Measurements from ENCODE around the gene GPR119.
A peak's percentile ranks its signal among the peaks of the same experiment; 100 is the strongest.
"Not testable (repeated sequence)": the region's sequence is repeated elsewhere in the genome, so short reads cannot be mapped to it uniquely, and the experiment has no call there.

GPR119 gene

GRCh38 chrX:130347321-130347720 is 38.2 kb downstream of the GPR119 start:
- Histone ChIP-seq H3K4me1 (ENCODE audit: control insufficient read depth in 5 of 5, insufficient read depth in 5 of 5, low read length in 5 of 5) (no peaks in the 10 kb centered on the region), H3K27me3 (ENCODE audit: control insufficient read depth in 5 of 5, insufficient read depth in 4 of 5, low read length in 5 of 5) (peaks cover 0 to 4% (median 0%) of the 10 kb centered on the region in 5 donors), H3K36me3 (ENCODE audit: control insufficient read depth in 5 of 5, insufficient read depth in 5 of 5, low read length in 5 of 5) (peaks cover 0 to 11% (median 3%) of the 10 kb centered on the region in 5 donors), H3K9me3 (ENCODE audit: control insufficient read depth in 5 of 5, low read length in 5 of 5) (peaks cover 0 to 2% (median 0%) of the 10 kb centered on the region in 5 donors), H3K4me3 (ENCODE audit: low read depth in 1 of 5, low read length in 5 of 5) (no peak overlapping the region), H3K9ac (ENCODE audit: low read length in 5 of 5) (no peak overlapping the region), H3K27ac (ENCODE audit: low read depth, low read length) (no peak overlapping the region)

DNA sequence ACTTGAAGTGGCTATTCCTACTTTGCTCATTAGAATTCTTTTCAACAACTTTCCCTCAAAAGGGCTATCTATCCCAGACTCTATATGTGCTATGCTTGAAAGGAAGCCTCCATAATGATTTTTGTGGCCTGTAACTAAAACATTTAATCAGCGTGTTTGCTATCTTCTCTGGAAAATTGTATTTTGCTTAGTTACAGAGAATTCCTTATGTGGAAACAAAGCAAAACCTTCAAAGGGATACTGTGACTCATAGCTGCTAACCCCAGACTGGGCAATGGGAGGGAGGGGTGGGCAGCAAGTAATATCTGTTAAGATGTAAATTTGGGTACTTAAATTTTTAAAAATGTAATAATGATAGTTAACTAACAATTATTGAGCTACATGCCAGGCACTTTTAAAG is 42.1 kb downstream of the GPR119 start:
- no peaks in the 10 kb centered on the region for H3K9me3 ChIP-seq (ENCODE audit: control insufficient read depth in 5 of 5, low read length in 5 of 5)
- no peaks in the 10 kb centered on the region for H3K36me3 ChIP-seq (ENCODE audit: control insufficient read depth in 5 of 5, insufficient read depth in 5 of 5, low read length in 5 of 5)
- H3K9ac ChIP-seq (ENCODE audit: low read length in 5 of 5), result no peak overlapping the region
- no peak overlapping the region for H3K27ac ChIP-seq (ENCODE audit: low read depth, low read length)
- peaks cover 0 to 4% (median 0%) of the 10 kb centered on the region in 5 donors for H3K27me3 ChIP-seq (ENCODE audit: control insufficient read depth in 5 of 5, insufficient read depth in 4 of 5, low read length in 5 of 5)
- H3K4me3 ChIP-seq (ENCODE audit: low read depth in 1 of 5, low read length in 5 of 5), result no peak overlapping the region
- H3K4me1 ChIP-seq (ENCODE audit: control insufficient read depth in 5 of 5, insufficient read depth in 5 of 5, low read length in 5 of 5), result peaks cover 2 to 14% (median 6%) of the 10 kb centered on the region in 5 donors

- peak overlapping the region; percentile 75 to 86 (median 81) for H3K4me3 ChIP-seq (ENCODE audit: low read depth in 1 of 5, low read length in 5 of 5)
- H3K9me3 ChIP-seq (ENCODE audit: control insufficient read depth in 5 of 5, low read length in 5 of 5), result no peaks in the 10 kb centered on the region
- peak overlapping the region; percentile 60 to 74 (median 73) for H3K9ac ChIP-seq (ENCODE audit: low read length in 5 of 5)
- H3K36me3 ChIP-seq (ENCODE audit: control insufficient read depth in 5 of 5, insufficient read depth in 5 of 5, low read length in 5 of 5), result no peaks in the 10 kb centered on the region
- no peak overlapping the region for H3K27ac ChIP-seq (ENCODE audit: low read depth, low read length)
- peaks cover 0 to 6% (median 0%) of the 10 kb centered on the region in 5 donors for H3K27me3 ChIP-seq (ENCODE audit: control insufficient read depth in 5 of 5, insufficient read depth in 4 of 5, low read length in 5 of 5)
- peaks cover 2 to 14% (median 6%) of the 10 kb centered on the region in 5 donors for H3K4me1 ChIP-seq (ENCODE audit: control insufficient read depth in 5 of 5, insufficient read depth in 5 of 5, low read length in 5 of 5)
Measured at GRCh38 chrX:130340271-130340670, 45.2 kb downstream of the GPR119 start.

GRCh38 chrX:130339408-130340222 is 45.9 kb downstream of the GPR119 start, which contains the start of gene SLC25A14:
Gene SLC25A14 (plus strand): TSS chrX:130339919. CDS start chrX:130340279, 360 bp downstream.
- no peaks in the 10 kb centered on the region for H3K36me3 ChIP-seq (ENCODE audit: control insufficient read depth in 5 of 5, insufficient read depth in 5 of 5, low read length in 5 of 5)
- peaks cover 2 to 14% (median 6%) of the 10 kb centered on the region in 5 donors for H3K4me1 ChIP-seq (ENCODE audit: control insufficient read depth in 5 of 5, insufficient read depth in 5 of 5, low read length in 5 of 5)
- peak within 1 kb of the TSS; percentile 60 to 74 (median 73) for H3K9ac ChIP-seq (ENCODE audit: low read length in 5 of 5)
- H3K27ac ChIP-seq (ENCODE audit: low read depth, low read length), result no peak within 1 kb of the TSS
- peak within 1 kb of the TSS; percentile 75 to 88 (median 83) for H3K4me3 ChIP-seq (ENCODE audit: low read depth in 1 of 5, low read length in 5 of 5)
- peaks cover 0 to 6% (median 0%) of the 10 kb centered on the region in 5 donors for H3K27me3 ChIP-seq (ENCODE audit: control insufficient read depth in 5 of 5, insufficient read depth in 4 of 5, low read length in 5 of 5)
- no peaks in the 10 kb centered on the region for H3K9me3 ChIP-seq (ENCODE audit: control insufficient read depth in 5 of 5, low read length in 5 of 5)

GRCh38 chrX:130338869-130339268 is 46.6 kb downstream of the GPR119 start:
- H3K4me1 ChIP-seq (ENCODE audit: control insufficient read depth in 5 of 5, insufficient read depth in 5 of 5, low read length in 5 of 5), result peaks cover 2 to 14% (median 6%) of the 10 kb centered on the region in 5 donors
- H3K36me3 ChIP-seq (ENCODE audit: control insufficient read depth in 5 of 5, insufficient read depth in 5 of 5, low read length in 5 of 5); H3K27ac ChIP-seq (ENCODE audit: low read depth, low read length); H3K9ac ChIP-seq (ENCODE audit: low read length in 5 of 5); H3K27me3 ChIP-seq (ENCODE audit: control insufficient read depth in 5 of 5, insufficient read depth in 4 of 5, low read length in 5 of 5); H3K9me3 ChIP-seq (ENCODE audit: control insufficient read depth in 5 of 5, low read length in 5 of 5): not testable (repeated sequence)
- peak overlapping the region; percentile 75 to 88 (median 83) for H3K4me3 ChIP-seq (ENCODE audit: low read depth in 1 of 5, low read length in 5 of 5)

DNA sequence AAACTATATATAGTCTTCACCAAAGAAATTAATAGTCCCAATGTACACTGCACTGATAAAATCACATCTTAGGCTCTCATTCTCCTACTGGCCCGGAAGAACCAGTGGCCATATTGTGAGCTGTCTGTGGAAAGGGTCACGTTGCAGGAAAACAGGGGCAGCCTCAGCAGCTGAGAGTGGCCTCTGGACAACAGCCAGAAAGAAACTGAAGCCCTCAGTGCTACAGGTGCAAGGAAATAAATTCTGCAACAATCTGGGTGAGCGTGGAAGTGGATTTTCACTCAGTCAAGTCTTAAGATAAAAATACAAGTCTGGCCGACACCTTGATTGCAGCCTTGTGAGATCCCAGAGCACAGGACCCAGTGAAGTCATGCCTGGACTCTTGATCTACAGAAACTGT is 48.9 kb downstream of the GPR119 start:
- Histone ChIP-seq H3K27ac (ENCODE audit: low read depth, low read length) (no peak overlapping the region), H3K4me1 (ENCODE audit: control insufficient read depth in 5 of 5, insufficient read depth in 5 of 5, low read length in 5 of 5) (peaks cover 2 to 14% (median 6%) of the 10 kb centered on the region in 5 donors), H3K9ac (ENCODE audit: low read length in 5 of 5) (no peak overlapping the region), H3K27me3 (ENCODE audit: control insufficient read depth in 5 of 5, insufficient read depth in 4 of 5, low read length in 5 of 5) (peaks cover 0 to 3% (median 0%) of the 10 kb centered on the region in 5 donors), H3K36me3 (ENCODE audit: control insufficient read depth in 5 of 5, insufficient read depth in 5 of 5, low read length in 5 of 5) (no peaks in the 10 kb centered on the region), H3K9me3 (ENCODE audit: control insufficient read depth in 5 of 5, low read length in 5 of 5) (no peaks in the 10 kb centered on the region), H3K4me3 (ENCODE audit: low read depth in 1 of 5, low read length in 5 of 5) (no peak overlapping the region)

Measured in subcutaneous abdominal adipose tissue (tissue), 5 donors.